GM21423 (cell line): Measurements from ENCODE around the gene ERBB4.
"Not testable (repeated sequence)": the region's sequence is repeated elsewhere in the genome, so short reads cannot be mapped to it uniquely, and the experiment has no call there.

Experiments
- ATAC-seq: cut with Tn5 transposase; IDR thresholded peaks from one replicate; pipeline ENCODE4 v1.9.1; 2021; ENCODE audit warnings: mild to moderate bottlenecking, moderate library complexity; ENCODE audit not compliant: unreplicated experiment

The ERBB4 gene

GRCh38 chr2:212311807-212312404, 226.7 kb downstream of the ERBB4 start:
- ATAC-seq, result no peak

GRCh38 chr2:212299943-212300342, 238.7 kb downstream of the ERBB4 start:
- no peak for ATAC-seq

GRCh38 chr2:212299333-212299732, 239.3 kb downstream of the ERBB4 start:
- ATAC-seq, result no peak

- ATAC-seq, result no peak
Measured at GRCh38 chr2:212295571-212295970, 243.0 kb downstream of the ERBB4 start.

GRCh38 chr2:212294816-212295215, 243.8 kb downstream of the ERBB4 start:
- no peak for ATAC-seq

- no peak for ATAC-seq
Measured at GRCh38 chr2:212289301-212289700, 249.3 kb downstream of the ERBB4 start.

- no peak for ATAC-seq
Measured at GRCh38 chr2:212288308-212288707, 250.3 kb downstream of the ERBB4 start.

GRCh38 chr2:212284166-212284565, 254.4 kb downstream of the ERBB4 start:
- no peak for ATAC-seq

GRCh38 chr2:212282671-212283261, 255.8 kb downstream of the ERBB4 start:
- ATAC-seq, result no peak

GRCh38 chr2:212276813-212277212, 261.8 kb downstream of the ERBB4 start:
- ATAC-seq, result no peak

GRCh38 chr2:212274215-212274614, 264.4 kb downstream of the ERBB4 start:
- ATAC-seq, result no peak

GRCh38 chr2:212271583-212271982, 267.0 kb downstream of the ERBB4 start:
- ATAC-seq, result no peak

GRCh38 chr2:212269005-212269404, 269.6 kb downstream of the ERBB4 start:
- ATAC-seq, result no peak

GRCh38 chr2:212266297-212266696, 272.3 kb downstream of the ERBB4 start:
- no peak for ATAC-seq

- ATAC-seq, result no peak
Measured at GRCh38 chr2:212265777-212266176, 272.8 kb downstream of the ERBB4 start.

- no peak for ATAC-seq
Measured at GRCh38 chr2:212264187-212264586, 274.4 kb downstream of the ERBB4 start.

- ATAC-seq, result no peak
Measured at GRCh38 chr2:212259226-212259625, 279.4 kb downstream of the ERBB4 start.

- no peak for ATAC-seq
Measured at GRCh38 chr2:212254339-212254738, 284.3 kb downstream of the ERBB4 start.

GRCh38 chr2:212249451-212249850, 289.2 kb downstream of the ERBB4 start:
- no peak for ATAC-seq

- ATAC-seq, result no peak
Measured at GRCh38 chr2:212245880-212246279, 292.7 kb downstream of the ERBB4 start.

- ATAC-seq, result no peak
Measured at GRCh38 chr2:212242724-212243123, 295.9 kb downstream of the ERBB4 start.

GRCh38 chr2:212238152-212238551, 300.4 kb downstream of the ERBB4 start:
- ATAC-seq, result not testable (repeated sequence)
